OCI-LY3 (cell line): ENCODE results near the gene LIF.
A peak's percentile ranks its signal among the peaks of the same experiment; 100 is the strongest.

Source experiments
- H2AFZ ChIP-seq: fragments of 200-600, 300-600 bp; shearing (Covaris generic); 2 replicates; pipeline ENCODE4 v1.6.0; 2014; ENCODE audit warnings: antibody characterized with exemption, low read depth, low read length
- H3K27ac ChIP-seq: fragments of 200-600, 300-600 bp; sonication (generic); 2 replicates; pipeline ENCODE4 v1.5.1; 2014; ENCODE audit warnings: mild to moderate bottlenecking, low read length, moderate library complexity, mixed read lengths
- H3K27me3 ChIP-seq: fragments of 200-600, 300-600 bp; sonication (generic); 2 replicates; pipeline ENCODE4 v1.6.1; 2014; ENCODE audit warnings: low read depth, low read length, mixed read lengths
- H3K36me3 ChIP-seq: fragments of 200-600, 300-600 bp; sonication (generic); replicated peaks from 2 replicates; pipeline ENCODE3; 2014; ENCODE audit warnings: low read depth, low read length, mixed read lengths
- H3K4me1 ChIP-seq: fragments of 300-600, 200-600 bp; sonication (generic); 2 replicates; pipeline ENCODE4 v1.6.1; 2014; ENCODE audit warnings: low read length, mixed read lengths
- H3K4me2 ChIP-seq: fragments of 200-600, 300-600 bp; sonication (generic); 2 replicates; pipeline ENCODE4 v1.6.1; 2014; ENCODE audit warnings: low read length, mixed read lengths
- H3K4me3 ChIP-seq: fragments of 300-600, 200-600 bp; sonication (generic); 2 replicates; pipeline ENCODE4 v1.5.1; 2014; ENCODE audit warnings: antibody characterized with exemption, mild to moderate bottlenecking, low read length, moderate library complexity
- H3K79me2 ChIP-seq: fragments of 300-600, 200-600 bp; shearing (Covaris generic); 2 replicates; pipeline ENCODE4 v1.6.1; 2014; ENCODE audit warnings: mild to moderate bottlenecking, low read length, mixed read lengths
- H3K9ac ChIP-seq: fragments of 300-600, 200-600 bp; shearing (Covaris generic); 2 replicates; pipeline ENCODE4 v1.6.0; 2014; ENCODE audit warnings: mild to moderate bottlenecking, low read length, moderate library complexity
- H3K9me3 ChIP-seq: fragments of 200-600, 300-600 bp; shearing (Covaris generic); 2 replicates; pipeline ENCODE4 v1.6.1; 2014; ENCODE audit warnings: low read length, mixed read lengths; ENCODE audit not compliant: insufficient read depth
- H4K20me1 ChIP-seq: fragments of 200-600, 300-600 bp; sonication (generic); 2 replicates; pipeline ENCODE4 v1.6.1; 2016; ENCODE audit warnings: low read length, mixed read lengths; ENCODE audit not compliant: insufficient read depth
- EZH2phosphoT487 ChIP-seq: fragments of 200-600 bp; shearing (Covaris generic); IDR thresholded peaks from 2 replicates; pipeline ENCODE4 v1.6.1; 2018; ENCODE audit warnings: antibody characterized with exemption, mixed run types, low read depth
- TF ChIP-seq, protein P1 (sequence below): fragments of 200-600, 300-600 bp; sonication (generic); IDR thresholded peaks from 2 replicates; pipeline ENCODE4 v1.5.1; 2014; ENCODE audit warnings: antibody characterized with exemption, low read length, low read depth

The LIF gene

DNA sequence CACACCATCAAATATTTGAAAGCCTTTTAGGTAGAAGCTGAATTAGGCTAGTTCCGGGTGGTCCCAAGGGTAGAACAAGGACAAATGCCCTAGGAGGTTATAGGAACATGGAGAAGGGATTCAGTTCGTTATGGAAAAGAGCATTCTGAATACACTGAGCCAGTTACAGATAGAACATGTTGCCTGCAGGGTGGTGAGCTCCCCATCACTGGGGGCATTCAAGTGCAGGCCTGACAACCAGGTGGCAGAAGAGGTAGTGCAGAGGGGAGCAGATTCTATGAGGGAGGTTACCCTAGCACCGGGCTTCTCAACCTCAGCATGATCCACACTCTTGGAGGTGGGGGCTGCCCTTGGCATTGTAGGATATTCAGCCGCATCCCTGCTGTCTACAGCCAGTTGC, 24.2 kb downstream of the LIF start:
- TF ChIP-seq, protein P1, sequence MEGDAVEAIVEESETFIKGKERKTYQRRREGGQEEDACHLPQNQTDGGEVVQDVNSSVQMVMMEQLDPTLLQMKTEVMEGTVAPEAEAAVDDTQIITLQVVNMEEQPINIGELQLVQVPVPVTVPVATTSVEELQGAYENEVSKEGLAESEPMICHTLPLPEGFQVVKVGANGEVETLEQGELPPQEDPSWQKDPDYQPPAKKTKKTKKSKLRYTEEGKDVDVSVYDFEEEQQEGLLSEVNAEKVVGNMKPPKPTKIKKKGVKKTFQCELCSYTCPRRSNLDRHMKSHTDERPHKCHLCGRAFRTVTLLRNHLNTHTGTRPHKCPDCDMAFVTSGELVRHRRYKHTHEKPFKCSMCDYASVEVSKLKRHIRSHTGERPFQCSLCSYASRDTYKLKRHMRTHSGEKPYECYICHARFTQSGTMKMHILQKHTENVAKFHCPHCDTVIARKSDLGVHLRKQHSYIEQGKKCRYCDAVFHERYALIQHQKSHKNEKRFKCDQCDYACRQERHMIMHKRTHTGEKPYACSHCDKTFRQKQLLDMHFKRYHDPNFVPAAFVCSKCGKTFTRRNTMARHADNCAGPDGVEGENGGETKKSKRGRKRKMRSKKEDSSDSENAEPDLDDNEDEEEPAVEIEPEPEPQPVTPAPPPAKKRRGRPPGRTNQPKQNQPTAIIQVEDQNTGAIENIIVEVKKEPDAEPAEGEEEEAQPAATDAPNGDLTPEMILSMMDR = no peak
- TF ChIP-seq EZH2phosphoT487 = no peak
- Histone ChIP-seq H3K4me3 (no peak overlapping the region), H2AFZ (no peak overlapping the region), H3K79me2 (no peaks in the 10 kb centered on the region), H3K27ac (no peak overlapping the region), H3K27me3 (peaks cover 49% of the 10 kb centered on the region), H3K36me3 (no peaks in the 10 kb centered on the region), H3K9me3 (no peaks in the 10 kb centered on the region), H3K4me1 (peaks cover 42% of the 10 kb centered on the region), H4K20me1 (no peaks in the 10 kb centered on the region), H3K4me2 (no peak overlapping the region), H3K9ac (no peak overlapping the region)

DNA sequence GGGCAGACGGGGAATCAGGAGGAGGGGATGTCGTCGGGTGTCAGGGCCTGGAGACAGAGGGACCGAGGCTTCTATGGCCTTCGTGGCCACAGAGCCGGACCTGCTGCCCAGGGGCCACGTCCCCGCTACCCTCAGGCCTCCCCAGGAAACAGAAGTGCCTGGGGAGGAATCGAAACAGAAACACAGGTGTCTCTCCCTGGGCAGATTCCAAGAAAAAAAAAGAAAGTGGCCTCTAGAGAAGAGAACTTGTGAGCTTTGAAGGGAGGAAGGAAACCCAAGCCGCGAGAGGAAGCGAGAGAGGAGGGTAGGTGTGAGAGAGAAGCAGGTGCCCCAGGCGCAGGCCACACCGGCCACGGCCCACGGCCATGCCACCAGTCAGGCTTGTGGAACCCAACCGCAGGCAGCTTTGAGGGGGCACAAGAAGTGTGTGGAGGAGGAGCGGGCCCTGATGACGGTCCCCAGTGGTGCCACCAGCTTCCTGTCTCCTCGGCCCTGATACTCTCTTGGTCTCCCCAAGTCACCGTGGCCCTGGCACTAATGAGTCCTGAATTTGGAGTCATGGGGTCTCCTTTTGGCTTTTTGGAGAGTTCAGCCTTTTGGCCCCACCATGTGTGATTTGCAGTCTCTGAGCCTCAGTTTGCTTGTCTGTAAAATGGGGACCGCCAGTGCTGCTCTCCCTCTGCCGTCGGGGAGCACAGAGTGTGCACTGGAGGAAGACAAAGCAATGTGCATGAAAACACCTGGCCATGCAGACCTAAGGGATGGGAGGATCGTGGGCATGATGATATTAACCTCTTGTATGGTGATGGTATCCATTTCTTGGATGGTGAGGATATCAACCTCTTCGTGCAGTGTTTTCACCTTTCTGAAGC, 25.2 kb downstream of the LIF start:
- peak overlapping the region; percentile 6; the same call in 1 of the 2 replicates for H3K27ac ChIP-seq
- no peaks in the 10 kb centered on the region for H3K79me2 ChIP-seq
- no peaks in the 10 kb centered on the region for H4K20me1 ChIP-seq
- H3K4me1 ChIP-seq = peaks cover 42% of the 10 kb centered on the region
- H3K4me2 ChIP-seq = peak overlapping the region; percentile 57
- peaks cover 46% of the 10 kb centered on the region for H3K27me3 ChIP-seq
- peak overlapping the region; percentile 21; the same call in 1 of the 2 replicates for H3K9ac ChIP-seq
- TF ChIP-seq, protein P1 = no peak
- no peak for TF ChIP-seq EZH2phosphoT487
- peak overlapping the region; percentile 36; the same call in 1 of the 2 replicates for H3K4me3 ChIP-seq
- H3K9me3 ChIP-seq = no peaks in the 10 kb centered on the region
- no peaks in the 10 kb centered on the region for H3K36me3 ChIP-seq
- no peak overlapping the region for H2AFZ ChIP-seq

DNA sequence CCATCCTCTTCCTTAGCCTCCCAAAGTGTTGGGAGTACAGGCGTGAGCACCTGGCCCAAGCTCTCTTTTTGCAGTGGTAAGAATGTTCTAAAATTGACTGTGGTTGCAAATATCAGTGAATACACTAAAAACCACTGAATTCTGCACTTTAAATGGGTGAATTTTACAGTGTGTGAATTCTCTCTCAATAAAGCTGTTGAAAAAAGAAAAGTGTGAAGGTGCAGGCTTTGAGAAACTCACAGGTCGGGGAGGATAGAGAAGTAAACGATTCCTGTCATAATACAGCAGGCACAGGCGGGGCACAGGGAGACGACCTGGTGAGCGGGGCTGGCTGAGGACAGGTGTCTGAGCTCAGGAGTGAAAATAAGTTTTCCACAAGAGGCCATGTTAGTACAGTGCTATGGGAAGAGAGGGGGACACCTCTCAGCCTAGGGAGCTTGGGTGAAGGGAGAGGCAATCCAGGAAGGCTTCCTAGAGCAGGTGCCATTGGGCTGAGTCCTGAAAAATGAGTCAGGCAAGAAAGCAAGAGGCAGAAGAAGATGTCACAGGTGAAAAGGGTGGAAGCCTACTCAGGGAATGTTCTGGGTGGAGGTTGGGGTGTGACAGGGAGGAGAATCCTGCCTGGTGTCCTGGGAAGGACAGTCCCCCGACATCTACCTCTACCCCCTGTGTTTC, 26.1 kb downstream of the LIF start:
- Histone ChIP-seq H3K4me2 (peak overlapping the region; percentile 57), H3K27ac (0 out of 2 replicates have a peak overlapping the region, but pooled peaks have one; percentile 6), H3K9me3 (no peaks in the 10 kb centered on the region), H3K4me3 (peak overlapping the region; percentile 36; the same call in 1 of the 2 replicates), H3K79me2 (no peaks in the 10 kb centered on the region), H4K20me1 (no peaks in the 10 kb centered on the region), H3K9ac (peak overlapping the region; percentile 21; the same call in 1 of the 2 replicates), H3K27me3 (peaks cover 43% of the 10 kb centered on the region), H2AFZ (no peak overlapping the region), H3K36me3 (no peaks in the 10 kb centered on the region), H3K4me1 (peaks cover 42% of the 10 kb centered on the region)
- TF ChIP-seq, protein P1 = no peak
- no peak for TF ChIP-seq EZH2phosphoT487

DNA sequence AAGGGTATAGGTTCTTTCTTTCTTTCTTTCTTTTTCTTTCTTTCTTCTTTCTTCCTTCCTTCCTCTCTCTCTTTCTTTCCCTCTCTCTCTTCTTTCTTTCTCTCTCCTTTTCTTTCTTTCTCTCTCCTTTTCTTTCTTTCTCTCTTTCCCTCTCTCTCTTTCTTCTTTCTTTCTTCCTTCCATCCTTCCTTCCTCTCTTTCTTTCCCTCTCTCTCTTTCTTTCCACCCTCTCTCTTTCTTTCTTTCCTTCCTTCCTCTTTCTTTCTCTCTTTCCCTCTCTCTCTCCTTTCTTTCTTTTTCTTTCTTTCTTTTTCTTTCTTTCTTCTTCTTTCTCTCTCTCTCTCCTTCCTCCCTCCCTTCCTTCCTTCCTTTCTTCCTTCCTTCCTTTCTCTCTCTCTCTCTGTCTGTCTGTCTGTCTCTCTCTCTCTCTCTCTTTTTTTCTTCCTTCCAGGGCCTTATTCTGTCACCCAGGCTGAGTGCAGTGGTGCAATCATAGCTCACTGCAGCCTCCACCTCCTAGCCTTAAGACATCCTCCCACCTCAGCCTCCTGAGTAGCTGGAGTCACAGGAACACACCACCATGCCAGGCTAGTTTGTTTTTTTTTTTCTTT, 26.8 kb downstream of the LIF start:
- H3K79me2 ChIP-seq = no peaks in the 10 kb centered on the region
- H3K27me3 ChIP-seq = peaks cover 43% of the 10 kb centered on the region
- TF ChIP-seq EZH2phosphoT487 = no peak
- TF ChIP-seq, protein P1 = no peak
- no peak overlapping the region for H3K4me3 ChIP-seq
- H3K36me3 ChIP-seq = no peaks in the 10 kb centered on the region
- H3K4me2 ChIP-seq = no peak overlapping the region
- no peak overlapping the region for H3K9ac ChIP-seq
- no peaks in the 10 kb centered on the region for H3K9me3 ChIP-seq
- peaks cover 37% of the 10 kb centered on the region for H3K4me1 ChIP-seq
- H4K20me1 ChIP-seq = no peaks in the 10 kb centered on the region
- H2AFZ ChIP-seq = no peak overlapping the region
- H3K27ac ChIP-seq = no peak overlapping the region
